Esophagus muscularis mucosa (tissue), 3 donors: ENCODE data around the gene GCDH.
"Not testable (repeated sequence)": the region's sequence is repeated elsewhere in the genome, so short reads cannot be mapped to it uniquely, and the experiment has no call there.

Source experiments
- CTCF ChIP-seq, 3 experiments: fragments of 200-600 bp in 2 of 3; fragments of 450-650 bp in 1 of 3; sonication (generic) in 2 of 3; IDR thresholded peaks; one replicate each; pipeline ENCODE4 v1.5.1; 2017 to 2019; ENCODE audit warnings: antibody characterized with exemption in 3 of 3, mild to moderate bottlenecking in 2 of 3, moderate library complexity in 1 of 3
- POLR2A ChIP-seq: fragments of 450-650 bp; IDR thresholded peaks from one replicate; pipeline ENCODE4 v1.6.1; 2017; ENCODE audit warnings: antibody characterized with exemption, moderate library complexity, mild to moderate bottlenecking, low read depth

GRCh38 chr19:12915860-12916259 is 24.9 kb downstream of the GCDH start:
- not testable (repeated sequence) for TF ChIP-seq POLR2A; CTCF (IDR thresholded peaks at IDR 0.05)
